Inflammatory macrophage (primary cell): Measurements from ENCODE around the gene UBAP1L.
"Not testable (repeated sequence)": the region's sequence is repeated elsewhere in the genome, so short reads cannot be mapped to it uniquely, and the experiment has no call there.

Experiments used
- DNase-seq, 2 donors: peaks; one replicate each; pipeline ENCODE4 v3.0.0-alpha.2; 2020 to 2022
- total RNA-seq, 18 experiments: gene quantifications; one replicate each; lab custom pipeline; 2026; ENCODE audit warnings: mixed read lengths in 6 of 18, inconsistent platforms in 2 of 18; lab: John Stamatoyannopoulos, UW

Gene UBAP1L
- 0.60 to 5.4 (median 2.5) reads per million in 18 experiments for total RNA-seq

GRCh38 chr15:65115086-65115485, at the start of gene UBAP1L:
Gene UBAP1L, minus strand, starts transcription at chr15:65115200. Its CDS starts 8,985 bp downstream, at chr15:65106215.
- DNase-seq = no peak

- no peak for DNase-seq
Measured at GRCh38 chr15:65164139-65164538, 49.1 kb upstream of the UBAP1L start.

- DNase-seq = no peak
Measured at GRCh38 chr15:65163041-65163440, 48.0 kb upstream of the UBAP1L start.

GRCh38 chr15:65156692-65157091, 41.7 kb upstream of the UBAP1L start:
- DNase-seq = no peak

GRCh38 chr15:65154720-65155119, 39.7 kb upstream of the UBAP1L start:
- DNase-seq = no peak

- DNase-seq = no peak
Measured at GRCh38 chr15:65147902-65148301, 32.9 kb upstream of the UBAP1L start.

- DNase-seq = no peak
Measured at GRCh38 chr15:65146438-65146837, 31.4 kb upstream of the UBAP1L start.

- not testable (repeated sequence) for DNase-seq
Measured at GRCh38 chr15:65138631-65139030, 23.6 kb upstream of the UBAP1L start.

GRCh38 chr15:65137893-65138292, 22.9 kb upstream of the UBAP1L start:
- DNase-seq = not testable (repeated sequence)

GRCh38 chr15:65137089-65137488, 22.1 kb upstream of the UBAP1L start:
- not testable (repeated sequence) for DNase-seq

GRCh38 chr15:65134538-65134937, 19.5 kb upstream of the UBAP1L start:
- no peak for DNase-seq

- peak; percentile 90 to 94 for DNase-seq
Measured at GRCh38 chr15:65133548-65134200, 18.7 kb upstream of the UBAP1L start, which contains the start of gene PDCD7. Gene PDCD7, minus strand, starts transcription at chr15:65133808. Its CDS starts 27 bp downstream, at chr15:65133781.

GRCh38 chr15:65132878-65133547, 18.0 kb upstream of the UBAP1L start:
- DNase-seq = peak; percentile 58 to 80

- no peak for DNase-seq
Measured at GRCh38 chr15:65130941-65131340, 15.9 kb upstream of the UBAP1L start.

GRCh38 chr15:65115542-65115941, 542 bp upstream of the UBAP1L start:
- no peak for DNase-seq

- no peak for DNase-seq
Measured at GRCh38 chr15:65110676-65111292, 4.2 kb downstream of the UBAP1L start.

GRCh38 chr15:65106011-65106590, 8.9 kb downstream of the UBAP1L start:
- DNase-seq = no peak

GRCh38 chr15:65105038-65105437, 10.0 kb downstream of the UBAP1L start:
- no peak for DNase-seq

- no peak for DNase-seq
Measured at GRCh38 chr15:65102912-65103311, 12.1 kb downstream of the UBAP1L start.

- DNase-seq = no peak
Measured at GRCh38 chr15:65101891-65102708, 12.9 kb downstream of the UBAP1L start.

- peak; percentile 65 to 76 for DNase-seq
Measured at GRCh38 chr15:65101411-65101890, 13.5 kb downstream of the UBAP1L start.

GRCh38 chr15:65100442-65100841, 14.6 kb downstream of the UBAP1L start:
- DNase-seq = no peak
